SK-N-SH (cell line): ENCODE data around the gene NLRP7. TPM values are rescaled to one million over a fixed set of nuclear protein-coding genes. Genes with fewer than 3 reads are reported as not detected.
"Not testable (repeated sequence)": the region's sequence is repeated elsewhere in the genome, so short reads cannot be mapped to it uniquely, and the experiment has no call there.

Experiments
- CTCF ChIA-PET: fragments of 300-600, 350-600 bp; formaldehyde crosslinking; extraction: SDS; loops from one replicate; lab custom pipeline; 2021; lab: Yijun Ruan, JAX
- POLR2A ChIA-PET: fragments of 350-600 bp; sonication (Branson Sonifier 250); formaldehyde crosslinking; extraction: SDS; loops from one replicate; lab custom pipeline; 2020; ENCODE audit warnings: antibody characterized with exemption, inconsistent platforms; lab: Yijun Ruan, JAX
- DNase-seq: peaks from one replicate; pipeline ENCODE4 v3.0.0; 2012
- H2AFZ ChIP-seq: fragments of 200-600 bp; sonication (generic); 2 replicates; pipeline ENCODE4 v1.8.1; 2016; ENCODE audit warnings: antibody characterized with exemption, mild to moderate bottlenecking, low read depth
- H3F3A ChIP-seq: fragments of 200-600 bp; sonication (generic); replicated peaks from 2 replicates; pipeline ENCODE3; 2016; ENCODE audit warnings: antibody characterized with exemption, mild to moderate bottlenecking; ENCODE audit not compliant: insufficient read depth
- H3K27ac ChIP-seq, 2 experiments: fragments of 200-500 bp in 1 of 2; fragments of 200-600 bp in 1 of 2; sonication (Bioruptor generic) in 1 of 2; sonication (generic), shearing (Covaris generic) in 1 of 2; 2 replicates each; pipeline versions ENCODE4 v1.5.1 to v1.6.1; 2014 to 2016; ENCODE audit warnings: low read depth in 2 of 2, inconsistent platforms in 1 of 2, low read length in 1 of 2, mild to moderate bottlenecking in 1 of 2, mixed read lengths in 1 of 2
- H3K27me3 ChIP-seq: fragments of 200-600 bp; sonication (generic), shearing (Covaris generic); 2 replicates; pipeline ENCODE4 v1.6.1; 2016; ENCODE audit warnings: mixed run types; ENCODE audit not compliant: insufficient read depth
- H3K36me3 ChIP-seq, 2 experiments: fragments of 200-500 bp in 1 of 2; fragments of 200-600 bp in 1 of 2; sonication (Bioruptor generic) in 1 of 2; sonication (generic) in 1 of 2; replicated peaks in 1 of 2; 2 replicates each; pipeline versions ENCODE3 to v1.5.1; 2014 to 2016; ENCODE audit warnings: low read length in 1 of 2, mild to moderate bottlenecking in 1 of 2; ENCODE audit not compliant: insufficient read depth in 2 of 2, control insufficient read depth in 1 of 2
- H3K4me1 ChIP-seq, 2 experiments: fragments of 200-500 bp in 1 of 2; fragments of 200-600 bp in 1 of 2; sonication (Bioruptor generic) in 1 of 2; sonication (generic), shearing (Covaris generic) in 1 of 2; 2 replicates each; pipeline versions ENCODE4 v1.5.1 to v1.6.1; 2014 to 2016; ENCODE audit warnings: low read depth in 1 of 2, low read length in 1 of 2, mixed run types in 1 of 2; ENCODE audit not compliant: insufficient read depth in 2 of 2, control insufficient read depth in 1 of 2
- H3K4me2 ChIP-seq: fragments of 200-600 bp; sonication (generic), shearing (Covaris generic); 2 replicates; pipeline ENCODE4 v1.6.1; 2017; ENCODE audit warnings: mixed run types
- H3K4me3 ChIP-seq, 2 experiments: fragments of 200-500 bp in 1 of 2; fragments of 200-600 bp in 1 of 2; sonication (Bioruptor generic) in 1 of 2; sonication (generic), shearing (Covaris generic) in 1 of 2; 2 replicates each; pipeline versions ENCODE4 v1.5.1 to v1.8.1; 2014 to 2016; ENCODE audit warnings: low read depth in 2 of 2, inconsistent platforms in 1 of 2, low read length in 1 of 2, mild to moderate bottlenecking in 1 of 2, mixed read lengths in 1 of 2, moderate library complexity in 1 of 2
- H3K79me2 ChIP-seq: fragments of 200-600 bp; sonication (generic); 2 replicates; pipeline ENCODE4 v1.8.1; 2017; ENCODE audit warnings: mild to moderate bottlenecking; ENCODE audit not compliant: insufficient read depth
- H3K9ac ChIP-seq: fragments of 200-600 bp; sonication (generic); 2 replicates; pipeline ENCODE4 v1.6.1; 2017; ENCODE audit warnings: mixed run types
- H3K9me2 ChIP-seq: fragments of 200-600 bp; sonication (generic); 2 replicates; pipeline ENCODE4 v1.6.1; 2017; ENCODE audit warnings: mixed run types
- H3K9me3 ChIP-seq: fragments of 200-600 bp; sonication (generic); 2 replicates; pipeline ENCODE4 v1.6.1; 2017; ENCODE audit warnings: mixed run types, mild to moderate bottlenecking, moderate library complexity
- H4K20me1 ChIP-seq: fragments of 200-600 bp; sonication (generic); 2 replicates; pipeline ENCODE4 v1.6.1; 2017; ENCODE audit warnings: mild to moderate bottlenecking, mixed run types; ENCODE audit not compliant: insufficient read depth
- GABPA ChIP-seq: IDR thresholded peaks from 2 replicates; pipeline ENCODE4 v1.4.0; 2012; ENCODE audit warnings: low read depth, mild to moderate bottlenecking
- NFIC ChIP-seq: IDR thresholded peaks from 2 replicates; pipeline ENCODE4 v1.4.0; 2012; ENCODE audit warnings: borderline replicate concordance
- REST ChIP-seq: IDR thresholded peaks from 2 replicates; pipeline ENCODE4 v1.6.1; 2012; ENCODE audit warnings: mild to moderate bottlenecking, low read depth, low read length, moderate library complexity
- TEAD4 ChIP-seq: IDR thresholded peaks from 2 replicates; pipeline ENCODE4 v1.4.0; 2012; ENCODE audit warnings: mild to moderate bottlenecking, borderline replicate concordance; ENCODE audit not compliant: insufficient read depth
- USF2 ChIP-seq: fragments of 150-350 bp; IDR thresholded peaks from 2 replicates; pipeline ENCODE4 v1.6.1; 2017; ENCODE audit warnings: antibody characterized with exemption, low read length, low read depth, borderline replicate concordance
- WGBS: methylation state at CpG from one replicate; pipeline ENCODE4 v1.1.6; 2017; ENCODE audit warnings: low lambda C conversion rate; 5-methylcytosine and 5-hydroxymethylcytosine counted together
- polyA plus RNA-seq, 3 experiments: library from polyadenylated mRNA; depleted of rRNA; stranded (reverse); fragments of >200 nt; gene quantifications; 2 replicates each; pipeline ENCODE4 v1.2.3, GENCODE V29; 2012

Gene NLRP7
- polyA plus RNA-seq, 1 of the 3 experiments (the other 2 are of a cell fraction): not detected

DNA sequence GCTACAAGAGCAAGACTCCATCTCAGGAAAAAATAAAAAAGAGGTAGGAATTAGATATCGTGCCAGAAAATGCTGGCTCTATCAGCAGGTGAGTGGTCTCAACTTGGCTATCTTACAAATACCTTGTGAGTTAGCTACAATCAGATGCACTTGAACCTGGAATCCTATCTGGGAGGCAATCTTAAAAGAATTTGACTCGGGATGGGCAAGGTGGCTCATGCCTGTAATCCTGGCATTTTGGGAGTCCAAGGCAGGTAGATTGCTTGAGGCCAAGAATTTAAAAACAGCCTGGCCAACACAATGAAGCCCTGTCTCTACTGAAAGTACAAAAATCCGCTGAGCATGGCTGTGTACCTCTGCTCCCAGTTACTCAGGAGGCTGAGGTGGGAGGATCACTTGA is 48.2 kb upstream of the NLRP7 start:
- Histone ChIP-seq H3K9ac (no peak overlapping the region), H3K4me1 (no peaks in the 10 kb centered on the region), H3K4me2 (no peak overlapping the region), H3F3A (no peaks in the 10 kb centered on the region), H3K4me3 (no peak overlapping the region), H2AFZ (no peak overlapping the region), H4K20me1 (no peaks in the 10 kb centered on the region), H3K9me2 (no peaks in the 10 kb centered on the region), H3K27ac (no peak overlapping the region), H3K27me3 (peaks cover 73% of the 10 kb centered on the region), H3K9me3 (no peaks in the 10 kb centered on the region), H3K79me2 (no peaks in the 10 kb centered on the region), H3K36me3 (no peaks in the 10 kb centered on the region)
- ChIA-PET POLR2A (no interaction called here), CTCF (no interaction called here)
- DNase-seq: no peak
- TF ChIP-seq USF2: no peak
- no peak for TF ChIP-seq GABPA
- no peak for TF ChIP-seq REST
- no peak for TF ChIP-seq NFIC
- TF ChIP-seq TEAD4: no peak
- WGBS: 5% methylated on average over 3 of the region's 3 CpGs

- H3K9me2 ChIP-seq, H3K4me2 ChIP-seq, H3F3A ChIP-seq, H3K4me3 ChIP-seq, H3K27ac ChIP-seq, H3K4me1 ChIP-seq, H3K9me3 ChIP-seq, H3K79me2 ChIP-seq, H3K36me3 ChIP-seq, CTCF ChIA-PET, H3K9ac ChIP-seq, H4K20me1 ChIP-seq, POLR2A ChIA-PET, DNase-seq, H2AFZ ChIP-seq: not testable (repeated sequence)
- 32% methylated on average over 11 of the region's 11 CpGs for WGBS
- H3K27me3 ChIP-seq: peaks cover 75% of the 10 kb centered on the region
Observed at GRCh38 chr19:54989531-54989930, 42.2 kb upstream of the NLRP7 start.

DNA sequence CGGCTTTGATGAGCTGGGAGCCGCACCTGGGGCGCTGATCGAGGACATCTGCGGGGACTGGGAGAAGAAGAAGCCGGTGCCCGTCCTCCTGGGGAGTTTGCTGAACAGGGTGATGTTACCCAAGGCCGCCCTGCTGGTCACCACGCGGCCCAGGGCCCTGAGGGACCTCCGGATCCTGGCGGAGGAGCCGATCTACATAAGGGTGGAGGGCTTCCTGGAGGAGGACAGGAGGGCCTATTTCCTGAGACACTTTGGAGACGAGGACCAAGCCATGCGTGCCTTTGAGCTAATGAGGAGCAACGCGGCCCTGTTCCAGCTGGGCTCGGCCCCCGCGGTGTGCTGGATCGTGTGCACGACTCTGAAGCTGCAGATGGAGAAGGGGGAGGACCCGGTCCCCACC is 35.2 kb upstream of the NLRP7 start:
- DNase-seq, H3K27ac ChIP-seq, H3K4me3 ChIP-seq, CTCF ChIA-PET, H3K9ac ChIP-seq, H3F3A ChIP-seq, H3K9me2 ChIP-seq, H3K36me3 ChIP-seq, H2AFZ ChIP-seq, H3K4me2 ChIP-seq, POLR2A ChIA-PET, H3K79me2 ChIP-seq, H4K20me1 ChIP-seq, H3K4me1 ChIP-seq, H3K9me3 ChIP-seq: not testable (repeated sequence)
- 19% methylated on average over 11 of the region's 23 CpGs for WGBS
- peaks cover 83% of the 10 kb centered on the region for H3K27me3 ChIP-seq

GRCh38 chr19:54973229-54974090 is 26.1 kb upstream of the NLRP7 start:
- DNase-seq, H3K9ac ChIP-seq, H3F3A ChIP-seq, H3K36me3 ChIP-seq, H3K27ac ChIP-seq, H3K9me2 ChIP-seq, H3K4me3 ChIP-seq, H4K20me1 ChIP-seq, H3K4me2 ChIP-seq, H3K9me3 ChIP-seq, H2AFZ ChIP-seq, POLR2A ChIA-PET, H3K79me2 ChIP-seq, H3K4me1 ChIP-seq: not testable (repeated sequence)
- 12% methylated on average over 19 of the region's 19 CpGs for WGBS
- CTCF ChIA-PET: interaction anchor here (1.3 kb wide), 1 partner anchor 18 kb away, joined by 3 read pairs; no protein-coding TSS in a partner anchor
- peaks cover 44% of the 10 kb centered on the region; the same call in 1 of the 2 replicates for H3K27me3 ChIP-seq
